Ovary (tissue), 3 donors: ENCODE data around the gene TRMT2A.

ENCODE experiments used
- EP300 ChIP-seq: sonication (generic); formaldehyde crosslinking; IDR thresholded peaks from one replicate; pipeline ENCODE4 v1.6.1; 2017; ENCODE audit warnings: antibody characterized with exemption
- POLR2A ChIP-seq: fragments of 450-650 bp; IDR thresholded peaks from one replicate; pipeline ENCODE4 v1.6.1; 2017; ENCODE audit warnings: antibody characterized with exemption, mild to moderate bottlenecking, moderate library complexity
- TF ChIP-seq, protein P1 (sequence below), 3 donors: fragments of 450-650 bp in 2 of 3; fragments of 200-600 bp in 1 of 3; IDR thresholded peaks; one replicate each; pipeline versions ENCODE4 v1.5.1 to v1.8.0; 2016 to 2022; ENCODE audit warnings: antibody characterized with exemption in 3 of 3, mild to moderate bottlenecking in 1 of 3
- donor health status: DM: no; HTN: no; CAD: no.

DNA sequence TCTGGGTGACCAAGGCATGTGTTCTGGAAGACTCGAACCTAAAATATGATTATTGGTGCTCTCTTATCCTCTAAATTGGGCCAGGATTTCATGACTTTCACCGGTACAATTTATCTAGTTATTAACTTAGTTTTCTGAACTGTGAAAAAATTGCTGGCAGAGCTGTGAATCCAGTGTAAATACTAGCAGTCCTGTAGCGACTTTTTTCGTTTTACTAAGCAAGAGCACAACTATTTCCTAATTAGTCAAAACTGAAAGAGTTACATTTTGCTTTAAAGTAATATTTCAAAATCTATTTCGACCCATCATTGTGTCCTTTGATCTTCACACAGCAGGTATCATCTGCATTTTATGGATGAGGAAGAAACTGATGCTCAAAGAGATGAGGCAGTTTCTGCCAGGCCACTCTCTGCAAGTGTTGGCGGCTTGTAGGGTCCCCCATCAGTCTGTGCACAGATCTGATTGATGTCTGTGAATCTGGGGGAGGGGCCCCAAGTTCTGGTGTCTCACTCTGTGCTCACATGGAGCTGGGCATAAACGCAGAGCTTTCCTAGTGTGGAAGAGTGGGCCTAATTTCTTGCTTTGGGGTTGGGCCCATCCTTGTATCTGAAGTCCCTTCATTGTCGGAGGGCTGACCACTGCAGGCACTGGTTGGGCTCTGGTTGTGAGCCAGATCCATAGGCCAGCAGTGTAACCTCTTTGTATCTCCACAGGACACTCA, 1.4 kb upstream of the TRMT2A start:
- no peak for TF ChIP-seq POLR2A
- TF ChIP-seq, protein P1, sequence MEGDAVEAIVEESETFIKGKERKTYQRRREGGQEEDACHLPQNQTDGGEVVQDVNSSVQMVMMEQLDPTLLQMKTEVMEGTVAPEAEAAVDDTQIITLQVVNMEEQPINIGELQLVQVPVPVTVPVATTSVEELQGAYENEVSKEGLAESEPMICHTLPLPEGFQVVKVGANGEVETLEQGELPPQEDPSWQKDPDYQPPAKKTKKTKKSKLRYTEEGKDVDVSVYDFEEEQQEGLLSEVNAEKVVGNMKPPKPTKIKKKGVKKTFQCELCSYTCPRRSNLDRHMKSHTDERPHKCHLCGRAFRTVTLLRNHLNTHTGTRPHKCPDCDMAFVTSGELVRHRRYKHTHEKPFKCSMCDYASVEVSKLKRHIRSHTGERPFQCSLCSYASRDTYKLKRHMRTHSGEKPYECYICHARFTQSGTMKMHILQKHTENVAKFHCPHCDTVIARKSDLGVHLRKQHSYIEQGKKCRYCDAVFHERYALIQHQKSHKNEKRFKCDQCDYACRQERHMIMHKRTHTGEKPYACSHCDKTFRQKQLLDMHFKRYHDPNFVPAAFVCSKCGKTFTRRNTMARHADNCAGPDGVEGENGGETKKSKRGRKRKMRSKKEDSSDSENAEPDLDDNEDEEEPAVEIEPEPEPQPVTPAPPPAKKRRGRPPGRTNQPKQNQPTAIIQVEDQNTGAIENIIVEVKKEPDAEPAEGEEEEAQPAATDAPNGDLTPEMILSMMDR (IDR thresholded peaks at IDR 0.05): no peak
- no peak for TF ChIP-seq EP300
